ENCODE data around the gene MTPN.

Gene MTPN

GRCh38 chr7:135884495-135885232 lies 92.5 kb downstream of the MTPN start:
- no peaks in the 10 kb centered on the region for H3K27me3 ChIP-seq (ENCODE audit: insufficient read depth, insufficient read length)
- no peak overlapping the region for H3K4me3 ChIP-seq (ENCODE audit: insufficient read length, low read depth)
- TF ChIP-seq YY1 (IDR thresholded peaks at IDR 0.05; ENCODE audit: insufficient read depth, insufficient read length), result no peak
- TF ChIP-seq SUZ12 (IDR thresholded peaks at IDR 0.05; ENCODE audit: extremely low read depth, insufficient read depth, insufficient read length), result no peak
- TF ChIP-seq ZNF274 (IDR thresholded peaks at IDR 0.05; ENCODE audit: low read depth, low read length), result no peak
- no peaks in the 10 kb centered on the region for H3K4me1 ChIP-seq (ENCODE audit: insufficient read depth, insufficient read length)
- H3K9ac ChIP-seq (ENCODE audit: insufficient read length, low read depth), result no peak overlapping the region
- no peaks in the 10 kb centered on the region for H3K36me3 ChIP-seq (ENCODE audit: insufficient read depth, insufficient read length, low read length)
- no peak for DNase-seq (ENCODE audit: low read depth, low spot score)
- H3K9me3 ChIP-seq (ENCODE audit: insufficient read depth, low read length), result no peaks in the 10 kb centered on the region

- no peaks in the 10 kb centered on the region for H3K27me3 ChIP-seq (ENCODE audit: insufficient read depth, insufficient read length)
- no peak for DNase-seq (ENCODE audit: low read depth, low spot score)
- no peaks in the 10 kb centered on the region for H3K4me1 ChIP-seq (ENCODE audit: insufficient read depth, insufficient read length)
- no peaks in the 10 kb centered on the region for H3K36me3 ChIP-seq (ENCODE audit: insufficient read depth, insufficient read length, low read length)
- H3K9ac ChIP-seq (ENCODE audit: insufficient read length, low read depth), result no peak overlapping the region
- no peaks in the 10 kb centered on the region for H3K9me3 ChIP-seq (ENCODE audit: insufficient read depth, low read length)
- H3K4me3 ChIP-seq (ENCODE audit: insufficient read length, low read depth), result no peak overlapping the region
- TF ChIP-seq YY1 (IDR thresholded peaks at IDR 0.05; ENCODE audit: insufficient read depth, insufficient read length) (no peak), ZNF274 (IDR thresholded peaks at IDR 0.05; ENCODE audit: low read depth, low read length) (no peak), SUZ12 (IDR thresholded peaks at IDR 0.05; ENCODE audit: extremely low read depth, insufficient read depth, insufficient read length) (no peak)
These were observed 97.9 kb downstream of the MTPN start for GRCh38 chr7:135879233-135879632.

- TF ChIP-seq SUZ12 (IDR thresholded peaks at IDR 0.05; ENCODE audit: extremely low read depth, insufficient read depth, insufficient read length) (no peak), YY1 (IDR thresholded peaks at IDR 0.05; ENCODE audit: insufficient read depth, insufficient read length) (no peak), ZNF274 (IDR thresholded peaks at IDR 0.05; ENCODE audit: low read depth, low read length) (no peak)
- no peak for DNase-seq (ENCODE audit: low read depth, low spot score)
- Histone ChIP-seq H3K36me3 (ENCODE audit: insufficient read depth, insufficient read length, low read length) (no peaks in the 10 kb centered on the region), H3K9ac (ENCODE audit: insufficient read length, low read depth) (no peak overlapping the region), H3K4me1 (ENCODE audit: insufficient read depth, insufficient read length) (no peaks in the 10 kb centered on the region), H3K4me3 (ENCODE audit: insufficient read length, low read depth) (no peak overlapping the region), H3K27me3 (ENCODE audit: insufficient read depth, insufficient read length) (no peaks in the 10 kb centered on the region), H3K9me3 (ENCODE audit: insufficient read depth, low read length) (no peaks in the 10 kb centered on the region)
These were observed 98.9 kb downstream of the MTPN start for GRCh38 chr7:135878284-135878683.

- H3K9me3 ChIP-seq (ENCODE audit: insufficient read depth, low read length), result no peaks in the 10 kb centered on the region
- H3K27me3 ChIP-seq (ENCODE audit: insufficient read depth, insufficient read length), result no peaks in the 10 kb centered on the region
- H3K4me3 ChIP-seq (ENCODE audit: insufficient read length, low read depth), result no peak overlapping the region
- H3K36me3 ChIP-seq (ENCODE audit: insufficient read depth, insufficient read length, low read length), result no peaks in the 10 kb centered on the region
- no peak overlapping the region for H3K9ac ChIP-seq (ENCODE audit: insufficient read length, low read depth)
- no peaks in the 10 kb centered on the region for H3K4me1 ChIP-seq (ENCODE audit: insufficient read depth, insufficient read length)
- no peak for TF ChIP-seq SUZ12 (IDR thresholded peaks at IDR 0.05; ENCODE audit: extremely low read depth, insufficient read depth, insufficient read length)
- TF ChIP-seq YY1 (IDR thresholded peaks at IDR 0.05; ENCODE audit: insufficient read depth, insufficient read length), result no peak
- DNase-seq (ENCODE audit: low read depth, low spot score), result no peak
These were observed 99.4 kb downstream of the MTPN start for GRCh38 chr7:135877805-135878204.
